ENCODE data around the gene LTB.

Gene LTB

GRCh38 chr6:31546958-31547726 lies 35.1 kb downstream of the LTB start, which contains the start of gene NFKBIL1:
Gene NFKBIL1 (plus strand): TSS chr6:31547608. CDS start chr6:31547695, 87 bp downstream.
- peak; percentile 96 for DNase-seq

GRCh38 chr6:31546339-31546957 lies 35.8 kb downstream of the LTB start, which contains the start of gene ATP6V1G2:
Gene ATP6V1G2 (minus strand): TSS chr6:31546608. CDS start chr6:31546559, 49 bp downstream.
- DNase-seq = peak; percentile 94

- no peak for DNase-seq
Measured at GRCh38 chr6:31545291-31545690, 36.9 kb downstream of the LTB start.

GRCh38 chr6:31544676-31545075 lies 37.5 kb downstream of the LTB start:
- no peak for DNase-seq

GRCh38 chr6:31543639-31544038 lies 38.6 kb downstream of the LTB start:
- DNase-seq = no peak

GRCh38 chr6:31541658-31542521 lies 40.3 kb downstream of the LTB start, which contains the start of gene DDX39B:
Gene DDX39B (minus strand): TSS chr6:31542003. CDS start chr6:31540532, 1,471 bp downstream.
- peak; percentile 96 for DNase-seq

GRCh38 chr6:31541059-31541657 lies 41.1 kb downstream of the LTB start:
- no peak for DNase-seq

- DNase-seq = no peak
Measured at GRCh38 chr6:31540640-31541039, 41.6 kb downstream of the LTB start.

- DNase-seq = no peak
Measured at GRCh38 chr6:31538805-31539400, 43.3 kb downstream of the LTB start.

- no peak for DNase-seq
Measured at GRCh38 chr6:31535538-31536324, 46.5 kb downstream of the LTB start.

GRCh38 chr6:31534521-31535040 lies 47.6 kb downstream of the LTB start:
- no peak for DNase-seq

- DNase-seq = no peak
Measured at GRCh38 chr6:31534011-31534410, 48.2 kb downstream of the LTB start.

- DNase-seq = no peak
Measured at GRCh38 chr6:31533455-31533841, 48.8 kb downstream of the LTB start.

- DNase-seq = no peak
Measured at GRCh38 chr6:31532644-31533454, 49.4 kb downstream of the LTB start.

- no peak for DNase-seq
Measured at GRCh38 chr6:31531771-31532643, 50.2 kb downstream of the LTB start.

- DNase-seq = no peak
Measured at GRCh38 chr6:31531162-31531561, 51.1 kb downstream of the LTB start.

- no peak for DNase-seq
Measured at GRCh38 chr6:31530659-31531058, 51.6 kb downstream of the LTB start.

Measured in right forelimb (tissue), 1 donor.